Cardiac muscle cell (in vitro differentiated cells and primary cell): ENCODE data around the gene ADRB1. TPM values are rescaled to one million over a fixed set of nuclear protein-coding genes. Genes with fewer than 3 reads are reported as not detected.

ENCODE experiments used
- DNase-seq, 2 donors: peaks; one replicate each; pipeline versions ENCODE4 v3.0.0 to v3.0.0-alpha.2; 2010 to 2017; ENCODE audit warnings: low read depth in 1 of 2, low spot score in 1 of 2
- H3K27ac ChIP-seq: fragments of 200-600 bp; sonication (generic); 2 replicates; pipeline ENCODE4 v1.5.1; 2016
- H3K27me3 ChIP-seq: fragments of 200-600 bp; sonication (generic); 2 replicates; pipeline ENCODE4 v1.6.0; 2016; ENCODE audit warnings: control low read depth
- H3K36me3 ChIP-seq: fragments of 200-600 bp; sonication (generic); 2 replicates; pipeline ENCODE4 v1.5.1; 2016; ENCODE audit warnings: control low read depth
- H3K4me1 ChIP-seq: fragments of 200-600 bp; sonication (generic); 2 replicates; pipeline ENCODE4 v1.8.1; 2017; ENCODE audit warnings: low read depth, mild to moderate bottlenecking, mixed run types
- H3K4me3 ChIP-seq: fragments of 200-600 bp; sonication (generic); 2 replicates; pipeline ENCODE4 v1.5.1; 2016; ENCODE audit warnings: mild to moderate bottlenecking
- H3K9me3 ChIP-seq: fragments of 200-600 bp; sonication (generic); 2 replicates; pipeline ENCODE4 v1.5.1; 2017; ENCODE audit warnings: low read depth, mild to moderate bottlenecking, control low read depth
- polyA plus RNA-seq: library from polyadenylated mRNA; unstranded; fragments of >200 nt; fragmentation: Nextera tagmentation; extraction: Ambion mirVana; gene quantifications from 2 replicates; pipeline ENCODE4 v1.2.1, GENCODE V29; 2016
- total RNA-seq: library from RNA; depleted of rRNA; stranded (reverse); fragments of >200 nt; gene quantifications from 2 replicates; pipeline ENCODE4 v1.2.3, GENCODE V29; 2016
- TF ChIP-seq, protein P1 (sequence below): IDR thresholded peaks from 2 replicates; pipeline ENCODE4 v1.5.1; 2012; ENCODE audit warnings: low read depth, mild to moderate bottlenecking, low read length

The ADRB1 gene
- total and polyA plus RNA-seq, 2 experiments from 2014 or later: 0.28 to 0.69 TPM

GRCh38 chr10:114002422-114002821 is 41.2 kb upstream of the ADRB1 start:
- no peak overlapping the region for H3K4me3 ChIP-seq
- H3K9me3 ChIP-seq: no peaks in the 10 kb centered on the region
- H3K27me3 ChIP-seq: no peaks in the 10 kb centered on the region
- no peak for DNase-seq
- no peaks in the 10 kb centered on the region for H3K36me3 ChIP-seq
- TF ChIP-seq, protein P1, sequence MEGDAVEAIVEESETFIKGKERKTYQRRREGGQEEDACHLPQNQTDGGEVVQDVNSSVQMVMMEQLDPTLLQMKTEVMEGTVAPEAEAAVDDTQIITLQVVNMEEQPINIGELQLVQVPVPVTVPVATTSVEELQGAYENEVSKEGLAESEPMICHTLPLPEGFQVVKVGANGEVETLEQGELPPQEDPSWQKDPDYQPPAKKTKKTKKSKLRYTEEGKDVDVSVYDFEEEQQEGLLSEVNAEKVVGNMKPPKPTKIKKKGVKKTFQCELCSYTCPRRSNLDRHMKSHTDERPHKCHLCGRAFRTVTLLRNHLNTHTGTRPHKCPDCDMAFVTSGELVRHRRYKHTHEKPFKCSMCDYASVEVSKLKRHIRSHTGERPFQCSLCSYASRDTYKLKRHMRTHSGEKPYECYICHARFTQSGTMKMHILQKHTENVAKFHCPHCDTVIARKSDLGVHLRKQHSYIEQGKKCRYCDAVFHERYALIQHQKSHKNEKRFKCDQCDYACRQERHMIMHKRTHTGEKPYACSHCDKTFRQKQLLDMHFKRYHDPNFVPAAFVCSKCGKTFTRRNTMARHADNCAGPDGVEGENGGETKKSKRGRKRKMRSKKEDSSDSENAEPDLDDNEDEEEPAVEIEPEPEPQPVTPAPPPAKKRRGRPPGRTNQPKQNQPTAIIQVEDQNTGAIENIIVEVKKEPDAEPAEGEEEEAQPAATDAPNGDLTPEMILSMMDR: no peak
- no peaks in the 10 kb centered on the region for H3K4me1 ChIP-seq
- no peak overlapping the region for H3K27ac ChIP-seq

- H3K27ac ChIP-seq: no peak overlapping the region
- no peaks in the 10 kb centered on the region for H3K4me1 ChIP-seq
- no peaks in the 10 kb centered on the region for H3K9me3 ChIP-seq
- H3K27me3 ChIP-seq: no peaks in the 10 kb centered on the region
- no peak overlapping the region for H3K4me3 ChIP-seq
- TF ChIP-seq, protein P1: no peak
- DNase-seq: no peak
- no peaks in the 10 kb centered on the region for H3K36me3 ChIP-seq
Measured at GRCh38 chr10:114003161-114003941, 40.3 kb upstream of the ADRB1 start.

DNA sequence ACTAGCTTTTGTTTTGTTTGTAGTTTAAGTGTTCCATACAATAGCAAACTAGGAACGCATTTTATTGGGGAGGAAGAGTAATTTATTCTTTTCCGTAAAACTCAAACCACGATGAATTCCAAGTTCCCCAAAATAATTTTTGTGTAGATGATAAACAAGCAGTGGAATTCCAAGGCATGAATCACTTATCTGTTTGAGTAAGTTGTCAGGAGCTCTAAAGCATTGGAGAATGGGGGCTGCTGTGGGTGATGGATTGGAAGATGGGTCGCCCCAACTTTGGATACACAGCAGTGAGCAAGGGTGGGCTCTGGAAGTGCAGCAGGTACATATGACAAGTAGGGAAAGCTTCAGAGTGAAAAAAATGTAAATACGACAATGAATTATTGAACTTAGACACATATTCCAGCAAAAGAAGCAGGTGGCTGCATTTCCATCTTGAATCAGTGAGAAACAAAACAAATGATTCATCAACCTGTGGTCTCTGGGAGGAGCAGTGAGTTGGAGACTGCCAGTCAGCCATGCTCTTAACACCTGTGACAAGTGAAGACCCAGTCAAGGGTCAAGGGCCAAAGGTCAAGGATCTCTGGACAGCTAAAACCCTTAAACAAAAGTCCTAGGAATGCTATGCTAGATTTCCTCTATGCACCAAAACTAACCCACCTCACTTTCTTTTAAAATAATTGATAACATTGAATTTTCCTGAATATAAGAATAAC is 34.2 kb upstream of the ADRB1 start:
- no peak for DNase-seq
- peaks cover 6% of the 10 kb centered on the region for H3K4me1 ChIP-seq
- no peaks in the 10 kb centered on the region for H3K27me3 ChIP-seq
- TF ChIP-seq, protein P1: no peak
- H3K27ac ChIP-seq: no peak overlapping the region
- H3K4me3 ChIP-seq: no peak overlapping the region
- H3K9me3 ChIP-seq: no peaks in the 10 kb centered on the region
- H3K36me3 ChIP-seq: no peaks in the 10 kb centered on the region

DNA sequence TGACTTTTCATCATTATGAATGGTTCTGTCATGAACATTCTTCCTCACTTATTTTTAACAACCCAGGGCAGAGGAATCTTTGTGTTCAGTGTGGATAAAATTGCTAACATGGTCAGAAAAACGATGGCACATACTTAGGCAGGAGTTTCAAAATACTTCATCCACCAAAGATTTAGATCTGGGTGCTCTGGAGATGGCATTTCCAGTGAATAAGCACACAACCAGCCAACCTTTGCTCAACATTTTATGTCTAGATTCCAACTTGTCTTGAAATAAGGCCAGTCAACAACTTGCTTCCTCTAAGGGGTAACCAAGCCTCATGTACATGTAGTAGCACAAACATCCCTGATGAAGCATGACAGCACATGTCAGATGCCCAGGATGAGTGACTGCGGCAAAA is 33.4 kb upstream of the ADRB1 start:
- no peaks in the 10 kb centered on the region for H3K9me3 ChIP-seq
- TF ChIP-seq, protein P1: no peak
- H3K27me3 ChIP-seq: no peaks in the 10 kb centered on the region
- H3K4me1 ChIP-seq: peaks cover 6% of the 10 kb centered on the region
- no peak for DNase-seq
- no peaks in the 10 kb centered on the region for H3K36me3 ChIP-seq
- no peak overlapping the region for H3K27ac ChIP-seq
- H3K4me3 ChIP-seq: no peak overlapping the region

- H3K4me1 ChIP-seq: peaks cover 6% of the 10 kb centered on the region
- H3K4me3 ChIP-seq: no peak overlapping the region
- TF ChIP-seq, protein P1: no peak
- H3K36me3 ChIP-seq: no peaks in the 10 kb centered on the region
- no peak overlapping the region for H3K27ac ChIP-seq
- H3K9me3 ChIP-seq: peaks cover 4% of the 10 kb centered on the region
- no peaks in the 10 kb centered on the region for H3K27me3 ChIP-seq
- DNase-seq: no peak
Measured at GRCh38 chr10:114012650-114013049, 31.0 kb upstream of the ADRB1 start.
